Activated gamma-delta T cell (primary cell): ENCODE measurements around the gene VENTX.

ENCODE experiments used
- DNase-seq: peaks from one replicate; lab custom pipeline; 2025; lab: John Stamatoyannopoulos, UW

The VENTX gene

GRCh38 chr10:133201948-133202725, 35.5 kb upstream of the VENTX start:
- DNase-seq, result no peak

GRCh38 chr10:133202778-133203651, 34.6 kb upstream of the VENTX start:
- no peak for DNase-seq

GRCh38 chr10:133203652-133204195, 33.9 kb upstream of the VENTX start:
- no peak for DNase-seq

- no peak for DNase-seq
Observed at GRCh38 chr10:133204226-133205015, 33.2 kb upstream of the VENTX start.

- DNase-seq, result no peak
Observed at GRCh38 chr10:133205146-133205545, 32.5 kb upstream of the VENTX start.

- DNase-seq, result no peak
Observed at GRCh38 chr10:133206356-133207040, 31.2 kb upstream of the VENTX start.

GRCh38 chr10:133207041-133207600, 30.5 kb upstream of the VENTX start:
- DNase-seq, result no peak

- no peak for DNase-seq
Observed at GRCh38 chr10:133207627-133208026, 30.0 kb upstream of the VENTX start.

GRCh38 chr10:133208466-133208865, 29.2 kb upstream of the VENTX start:
- no peak for DNase-seq

- no peak for DNase-seq
Observed at GRCh38 chr10:133209117-133209516, 28.5 kb upstream of the VENTX start.

- DNase-seq, result no peak
Observed at GRCh38 chr10:133209641-133210040, 28.0 kb upstream of the VENTX start.

GRCh38 chr10:133210398-133211140, 27.1 kb upstream of the VENTX start:
- DNase-seq, result no peak

- DNase-seq, result no peak
Observed at GRCh38 chr10:133211141-133211830, 26.4 kb upstream of the VENTX start.

- no peak for DNase-seq
Observed at GRCh38 chr10:133211959-133212852, 25.4 kb upstream of the VENTX start.

GRCh38 chr10:133212853-133213494, 24.7 kb upstream of the VENTX start:
- no peak for DNase-seq

GRCh38 chr10:133213641-133214467, 23.8 kb upstream of the VENTX start:
- no peak for DNase-seq
